ENCODE measurements around the gene ZNF611.
"Not testable (repeated sequence)": the region's sequence is repeated elsewhere in the genome, so short reads cannot be mapped to it uniquely, and the experiment has no call there.

DNA sequence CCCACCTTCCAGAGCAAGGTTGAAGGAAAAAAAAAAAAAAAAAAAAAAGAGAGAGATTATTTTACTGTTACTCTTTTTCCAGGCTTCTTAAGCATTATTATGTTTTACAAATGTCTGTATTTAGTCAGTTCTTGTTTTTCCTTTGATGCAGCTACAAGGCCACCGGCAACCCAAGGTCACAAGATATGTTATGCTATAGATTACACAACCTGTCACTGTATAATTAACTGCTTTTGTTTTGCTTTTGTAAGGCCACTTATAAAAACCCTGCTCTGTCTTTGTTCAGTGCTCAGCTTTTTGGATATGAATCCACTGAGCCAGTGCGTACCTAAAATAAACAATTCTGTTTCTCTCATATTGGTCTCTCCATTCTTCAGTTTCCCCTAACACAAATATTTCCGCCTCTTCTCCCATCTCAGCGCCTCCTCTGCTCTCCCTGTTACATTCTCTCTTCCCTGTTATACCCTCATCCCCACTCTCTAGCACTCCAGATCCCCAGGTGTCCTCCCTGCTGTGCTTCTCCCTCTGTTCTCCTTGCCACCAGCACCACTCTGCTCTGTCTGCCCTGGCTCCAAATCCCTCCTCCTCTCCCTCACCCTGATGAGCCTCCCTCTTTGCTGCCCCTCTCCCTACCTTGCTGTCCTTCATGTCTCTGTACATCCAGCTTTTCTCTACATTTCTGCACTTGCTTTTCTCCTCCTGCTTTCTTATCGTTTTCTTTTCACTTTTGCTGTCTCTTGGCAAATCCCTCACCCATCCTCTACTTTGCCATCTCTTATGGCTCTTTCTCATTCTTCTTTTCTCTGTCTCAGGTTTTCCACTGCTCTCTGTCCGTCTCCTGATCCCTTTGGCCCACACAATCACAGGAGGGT, 45.7 kb downstream of the ZNF611 start:
- TF ChIP-seq, protein P1, sequence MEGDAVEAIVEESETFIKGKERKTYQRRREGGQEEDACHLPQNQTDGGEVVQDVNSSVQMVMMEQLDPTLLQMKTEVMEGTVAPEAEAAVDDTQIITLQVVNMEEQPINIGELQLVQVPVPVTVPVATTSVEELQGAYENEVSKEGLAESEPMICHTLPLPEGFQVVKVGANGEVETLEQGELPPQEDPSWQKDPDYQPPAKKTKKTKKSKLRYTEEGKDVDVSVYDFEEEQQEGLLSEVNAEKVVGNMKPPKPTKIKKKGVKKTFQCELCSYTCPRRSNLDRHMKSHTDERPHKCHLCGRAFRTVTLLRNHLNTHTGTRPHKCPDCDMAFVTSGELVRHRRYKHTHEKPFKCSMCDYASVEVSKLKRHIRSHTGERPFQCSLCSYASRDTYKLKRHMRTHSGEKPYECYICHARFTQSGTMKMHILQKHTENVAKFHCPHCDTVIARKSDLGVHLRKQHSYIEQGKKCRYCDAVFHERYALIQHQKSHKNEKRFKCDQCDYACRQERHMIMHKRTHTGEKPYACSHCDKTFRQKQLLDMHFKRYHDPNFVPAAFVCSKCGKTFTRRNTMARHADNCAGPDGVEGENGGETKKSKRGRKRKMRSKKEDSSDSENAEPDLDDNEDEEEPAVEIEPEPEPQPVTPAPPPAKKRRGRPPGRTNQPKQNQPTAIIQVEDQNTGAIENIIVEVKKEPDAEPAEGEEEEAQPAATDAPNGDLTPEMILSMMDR (optimal IDR thresholded peaks at IDR 0.05 in 1 of 3, IDR thresholded peaks at IDR 0.05 in 1 of 3, conservative IDR thresholded peaks at IDR 0.05 in 1 of 3; ENCODE audit: extremely low read depth in 1 of 3, insufficient read depth in 2 of 3, low read length in 3 of 3): not testable (repeated sequence)
- TF ChIP-seq EZH2 (IDR thresholded peaks at IDR 0.05; ENCODE audit: low read length): not testable (repeated sequence)

All from keratinocyte (primary cell).